ENCODE measurements around the gene ERP27. TPM values are rescaled to one million over a fixed set of nuclear protein-coding genes. Genes with fewer than 3 reads are reported as not detected.

The ERP27 gene
- total and polyA plus RNA-seq, 2 of the 8 experiments (the other 6 are each of a cell fraction or from before 2014, with no cell fraction given), result not detected

DNA sequence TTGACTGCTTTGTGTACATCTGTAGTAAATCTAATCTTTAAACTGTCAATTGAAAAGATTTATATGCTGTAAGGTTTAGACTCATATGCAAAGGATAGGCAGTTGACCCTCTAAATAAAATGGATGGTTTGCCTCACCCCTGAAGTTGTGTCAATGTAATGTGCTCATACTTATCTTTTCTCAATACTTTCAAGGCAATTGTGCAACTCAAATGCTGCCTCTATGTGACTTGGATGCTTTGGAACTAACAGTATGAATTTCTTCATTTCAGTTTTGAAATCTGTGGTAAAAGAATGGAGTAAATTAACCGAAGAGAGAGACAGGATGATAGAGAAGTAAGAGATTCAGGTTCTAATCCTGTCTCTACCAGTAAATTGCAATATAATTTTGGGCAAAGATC lies 44.2 kb upstream of the ERP27 start:
- no peak overlapping the region for H4K8ac ChIP-seq (ENCODE audit: extremely low read depth, insufficient read depth, low read length)
- FAIRE-seq, result no peak
- H4K5ac ChIP-seq (ENCODE audit: insufficient read length, low read depth, low read length), result no peak overlapping the region

More for the DNA sequence above, 44.2 kb upstream of the ERP27 start:
- Histone ChIP-seq H3K79me1 (ENCODE audit: low read depth, low read length) (no peaks in the 10 kb centered on the region), H3K56ac (replicated peaks; ENCODE audit: insufficient read length, low read depth, low read length) (no peak overlapping the region), H2AFZ (ENCODE audit: low read length) (no peak overlapping the region), H3K27me3 (replicated peaks in 1 of 4; ENCODE audit: control insufficient read depth in 3 of 4, extremely low read depth in 1 of 4, insufficient read depth in 3 of 4, low read length in 3 of 4) (no peaks in the 10 kb centered on the region), H2BK120ac (replicated peaks; ENCODE audit: low read depth, low read length) (no peak overlapping the region), H2BK5ac (ENCODE audit: low read depth, low read length) (no peak overlapping the region), H2AK5ac (ENCODE audit: low read depth, low read length) (no peak overlapping the region), H2BK20ac (ENCODE audit: low read length) (no peak overlapping the region), H3K14ac (ENCODE audit: insufficient read length) (no peak overlapping the region), H3K4me1 (replicated peaks in 1 of 4; ENCODE audit: control insufficient read depth in 3 of 4, insufficient read depth in 4 of 4, low read length in 3 of 4) (no peaks in the 10 kb centered on the region), H3K9me3 (ENCODE audit: insufficient read depth in 2 of 2, low read depth in 1 of 2, low read length in 1 of 2) (no peaks in the 10 kb centered on the region), H4K20me1 (replicated peaks in 1 of 2; ENCODE audit: control insufficient read depth in 1 of 2, insufficient read depth in 2 of 2, low read length in 2 of 2) (no peaks in the 10 kb centered on the region), H3K36me3 (ENCODE audit: control insufficient read depth in 2 of 4, insufficient read depth in 4 of 4, low read length in 3 of 4) (no peaks in the 10 kb centered on the region), H3K9ac (replicated peaks in 1 of 4; ENCODE audit: extremely low read depth in 1 of 4, low read depth in 3 of 4, low read length in 3 of 4) (no peak overlapping the region), H3K79me2 (ENCODE audit: control insufficient read depth in 1 of 2, insufficient read depth in 2 of 2, low read length in 2 of 2) (no peaks in the 10 kb centered on the region), H3K23me2 (ENCODE audit: low read depth, low read length) (no peaks in the 10 kb centered on the region), H3K4me3 (ENCODE audit: extremely low read depth in 1 of 4, insufficient read depth in 2 of 4, low read depth in 3 of 4, low read length in 4 of 4) (no peak overlapping the region), H3K18ac (ENCODE audit: extremely low read depth, low read length) (no peak overlapping the region), H2BK12ac (ENCODE audit: low read depth, low read length) (no peak overlapping the region), H2BK15ac (ENCODE audit: low read length) (no peak overlapping the region), H4K91ac (replicated peaks; ENCODE audit: insufficient read length, low read length) (no peak overlapping the region), H3K27ac (ENCODE audit: low read depth, low read length) (no peak overlapping the region), H3K4me2 (ENCODE audit: insufficient read depth in 1 of 2, low read depth in 2 of 2, low read length in 2 of 2) (no peak overlapping the region), H3K23ac (ENCODE audit: insufficient read length) (no peak overlapping the region), H3K4ac (replicated peaks; ENCODE audit: insufficient read length, low read depth, low read length) (no peak overlapping the region)
- 82% methylated on average over 1 of the region's 1 CpG; no CpG with 5 or more reads in 1 of the 2 experiments for WGBS, 2 experiments (ENCODE audit: extremely low coverage in 1 of 2, insufficient coverage in 1 of 2, insufficient read length in 1 of 2, insufficient replicate concordance in 2 of 2, low coverage in 1 of 2, low lambda C conversion rate in 2 of 2, missing lambda C conversion rate in 1 of 2)
- TF ChIP-seq CBX5 (IDR thresholded peaks at IDR 0.05; ENCODE audit: low read depth, low read length) (no peak), RNF2 (IDR thresholded peaks at IDR 0.05; ENCODE audit: borderline replicate concordance, low read depth, low read length, missing control alignments, poor library complexity, severe bottlenecking) (no peak), CHD2 (IDR thresholded peaks at IDR 0.05; ENCODE audit: low read length) (no peak), KDM5A (IDR thresholded peaks at IDR 0.05; ENCODE audit: low read length) (no peak), TCF12 (IDR thresholded peaks at IDR 0.05; ENCODE audit: low read depth, low read length) (no peak), SP1 (IDR thresholded peaks at IDR 0.05; ENCODE audit: low read depth, low read length) (no peak), MAX (IDR thresholded peaks at IDR 0.05) (no peak), CHD1 (IDR thresholded peaks at IDR 0.05; ENCODE audit: low read depth, low read length) (no peak), TAF1 (IDR thresholded peaks at IDR 0.05; ENCODE audit: low read depth, low read length) (no peak), SRF (IDR thresholded peaks at IDR 0.05; ENCODE audit: low read depth, low read length) (no peak), POLR2A (IDR thresholded peaks at IDR 0.05; ENCODE audit: control extremely low read depth in 1 of 2, low read depth in 2 of 2, low read length in 2 of 2) (no peak), TAF7 (optimal IDR thresholded peaks at IDR 0.05; ENCODE audit: borderline replicate concordance, low read depth, low read length) (no peak)
- ChIA-PET POLR2A (ENCODE audit: partially characterized antibody) (interaction anchor here (0.7 kb wide), 1 partner anchor 37 kb away, joined by 4 read pairs; no protein-coding TSS in a partner anchor), CTCF (ENCODE audit: partially characterized antibody) (interaction anchor here (0.6 to 1.5 kb wide), 2 partner anchors 46 to 92 kb away, joined by 3 to 4 read pairs; no protein-coding TSS in a partner anchor)
- no peak for DNase-seq (ENCODE audit: low read depth in 1 of 2, low spot score in 2 of 2)

Measured in H1 (cell line).